ENCODE results near the gene PTPN18.

PTPN18 gene

DNA sequence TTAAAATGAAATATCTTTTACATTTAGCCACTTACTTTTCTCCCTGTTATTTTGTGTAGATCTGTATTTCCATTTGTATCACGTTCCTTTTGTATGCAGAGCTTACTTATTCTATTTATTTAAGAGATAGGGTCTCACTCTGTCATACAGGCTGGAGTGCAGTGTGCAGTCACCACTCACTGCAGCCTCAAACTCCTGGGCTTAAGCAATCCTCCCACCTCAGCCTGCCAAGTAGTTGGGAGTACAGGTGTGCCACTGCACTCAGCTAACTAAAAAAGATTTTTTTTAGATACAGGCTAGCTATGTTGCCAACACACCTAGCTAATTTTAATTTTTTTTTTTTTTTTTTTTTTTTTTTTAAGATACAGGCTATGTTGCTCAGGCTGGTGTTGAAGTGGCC is 10.9 kb downstream of the PTPN18 start:
- Histone ChIP-seq H3K27ac (ENCODE audit: low read depth, low read length) (no peak overlapping the region), H3K36me3 (ENCODE audit: control insufficient read depth, insufficient read depth, low read length) (no peaks in the 10 kb centered on the region)

DNA sequence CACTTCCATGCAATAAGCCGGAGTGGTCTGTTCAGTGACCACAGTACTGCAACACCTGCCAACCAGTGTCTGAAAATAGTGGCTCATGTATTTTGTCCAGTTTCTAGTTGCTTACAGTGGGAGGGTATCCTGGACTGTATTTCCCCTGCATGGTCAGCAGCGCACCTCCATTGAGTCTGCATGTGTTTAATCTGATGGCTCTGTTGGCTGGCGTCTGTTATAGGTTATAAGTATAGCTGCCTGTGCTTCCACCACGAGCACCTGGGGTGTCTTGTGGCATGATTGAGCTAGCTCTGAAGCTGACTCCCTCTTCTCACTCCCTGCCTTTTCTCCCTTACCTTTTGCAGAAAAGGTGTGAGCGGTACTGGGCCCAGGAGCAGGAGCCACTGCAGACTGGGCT is 12.9 kb downstream of the PTPN18 start:
- Histone ChIP-seq H3K9ac (ENCODE audit: low read depth, low read length) (no peak overlapping the region), H3K4me3 (ENCODE audit: low read depth, low read length) (no peak overlapping the region), H3K9me3 (ENCODE audit: control insufficient read depth, insufficient read depth, low read length) (no peaks in the 10 kb centered on the region), H3K36me3 (ENCODE audit: control insufficient read depth, insufficient read depth, low read length) (no peaks in the 10 kb centered on the region), H3K27ac (ENCODE audit: low read depth, low read length) (no peak overlapping the region), H3K4me1 (ENCODE audit: control insufficient read depth, insufficient read depth, low read length) (peaks cover 18% of the 10 kb centered on the region), H3K27me3 (ENCODE audit: control insufficient read depth, insufficient read depth, low read length) (0 out of 2 replicates have a peak, but pooled peaks cover 3% of the 10 kb centered on the region)

More for the DNA sequence above, 10.9 kb downstream of the PTPN18 start:
- H3K27me3 ChIP-seq (ENCODE audit: control insufficient read depth, insufficient read depth, low read length): 0 out of 2 replicates have a peak, but pooled peaks cover 3% of the 10 kb centered on the region
- no peaks in the 10 kb centered on the region for H3K9me3 ChIP-seq (ENCODE audit: control insufficient read depth, insufficient read depth, low read length)
- no peak overlapping the region for H3K4me3 ChIP-seq (ENCODE audit: low read depth, low read length)
- peaks cover 15% of the 10 kb centered on the region for H3K4me1 ChIP-seq (ENCODE audit: control insufficient read depth, insufficient read depth, low read length)
- H3K9ac ChIP-seq (ENCODE audit: low read depth, low read length): no peak overlapping the region

DNA sequence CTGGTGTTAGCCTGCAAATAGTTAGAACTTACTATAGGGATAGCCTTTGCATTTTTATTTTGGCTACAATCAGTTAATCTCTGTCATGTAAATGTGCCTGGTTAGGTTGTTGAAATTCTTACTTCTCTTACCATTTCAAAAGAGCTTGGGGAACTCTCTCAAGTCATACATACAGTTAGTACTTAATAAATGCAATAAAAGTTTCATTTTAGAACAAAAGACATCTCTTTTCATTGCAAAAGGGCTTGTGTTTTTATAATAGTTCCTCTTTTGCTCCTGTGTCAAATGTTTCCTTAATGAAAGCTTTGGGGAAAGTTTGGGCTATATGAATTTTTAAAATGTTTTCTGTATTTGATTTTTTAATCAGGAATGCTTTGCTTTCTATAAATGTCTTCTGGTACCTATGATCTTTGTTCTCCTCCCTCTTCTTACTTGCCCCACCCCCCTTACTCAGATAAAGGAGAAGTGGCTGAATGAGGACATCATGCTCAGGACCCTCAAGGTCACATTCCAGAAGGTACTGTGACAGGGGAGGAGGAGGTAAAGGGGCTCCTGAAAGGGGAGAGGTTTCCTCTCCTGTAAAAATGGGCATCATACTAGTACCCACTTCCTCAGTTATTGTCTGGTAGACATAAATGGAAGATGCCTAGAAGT is 13.6 kb downstream of the PTPN18 start:
- H3K9ac ChIP-seq (ENCODE audit: low read depth, low read length): no peak overlapping the region

DNA sequence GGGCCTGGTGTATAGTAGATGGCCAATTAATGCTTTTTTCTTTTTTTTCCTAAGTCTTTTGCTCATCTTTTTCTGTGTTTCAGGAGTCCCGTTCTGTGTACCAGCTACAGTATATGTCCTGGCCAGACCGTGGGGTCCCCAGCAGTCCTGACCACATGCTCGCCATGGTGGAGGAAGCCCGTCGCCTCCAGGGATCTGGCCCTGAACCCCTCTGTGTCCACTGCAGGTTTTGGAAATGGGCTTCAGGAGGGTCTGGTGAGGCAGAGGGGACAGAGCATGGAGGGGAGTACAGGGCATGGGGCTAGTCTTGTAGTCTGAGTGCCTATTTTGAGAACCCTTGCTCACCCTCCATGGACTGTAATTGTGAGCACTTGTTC is 14.1 kb downstream of the PTPN18 start:
- Histone ChIP-seq H3K36me3 (ENCODE audit: control insufficient read depth, insufficient read depth, low read length) (no peaks in the 10 kb centered on the region), H3K4me3 (ENCODE audit: low read depth, low read length) (no peak overlapping the region), H3K27me3 (ENCODE audit: control insufficient read depth, insufficient read depth, low read length) (0 out of 2 replicates have a peak, but pooled peaks cover 3% of the 10 kb centered on the region), H3K9ac (ENCODE audit: low read depth, low read length) (no peak overlapping the region), H3K27ac (ENCODE audit: low read depth, low read length) (no peak overlapping the region), H3K9me3 (ENCODE audit: control insufficient read depth, insufficient read depth, low read length) (no peaks in the 10 kb centered on the region), H3K4me1 (ENCODE audit: control insufficient read depth, insufficient read depth, low read length) (peaks cover 18% of the 10 kb centered on the region)

More for the DNA sequence above, 13.6 kb downstream of the PTPN18 start:
- Histone ChIP-seq H3K27ac (ENCODE audit: low read depth, low read length) (no peak overlapping the region), H3K9me3 (ENCODE audit: control insufficient read depth, insufficient read depth, low read length) (no peaks in the 10 kb centered on the region), H3K36me3 (ENCODE audit: control insufficient read depth, insufficient read depth, low read length) (no peaks in the 10 kb centered on the region), H3K27me3 (ENCODE audit: control insufficient read depth, insufficient read depth, low read length) (0 out of 2 replicates have a peak, but pooled peaks cover 3% of the 10 kb centered on the region), H3K4me3 (ENCODE audit: low read depth, low read length) (no peak overlapping the region), H3K4me1 (ENCODE audit: control insufficient read depth, insufficient read depth, low read length) (peaks cover 18% of the 10 kb centered on the region)

DNA sequence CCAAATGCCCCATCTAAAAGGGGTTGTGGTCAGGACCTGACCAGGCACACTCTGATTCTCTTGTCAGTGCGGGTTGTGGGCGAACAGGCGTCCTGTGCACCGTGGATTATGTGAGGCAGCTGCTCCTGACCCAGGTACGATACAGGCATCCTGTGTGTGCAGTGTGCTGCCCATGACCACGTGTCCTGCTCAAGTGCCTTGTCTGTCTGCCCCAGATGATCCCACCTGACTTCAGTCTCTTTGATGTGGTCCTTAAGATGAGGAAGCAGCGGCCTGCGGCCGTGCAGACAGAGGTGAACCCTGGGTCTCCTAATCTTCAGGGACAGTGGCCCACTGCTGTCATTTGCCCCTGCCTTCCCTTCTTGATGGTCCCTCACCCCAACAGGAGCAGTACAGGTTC is 14.6 kb downstream of the PTPN18 start:
- H3K4me1 ChIP-seq (ENCODE audit: control insufficient read depth, insufficient read depth, low read length): peaks cover 18% of the 10 kb centered on the region
- H3K9ac ChIP-seq (ENCODE audit: low read depth, low read length): no peak overlapping the region
- H3K9me3 ChIP-seq (ENCODE audit: control insufficient read depth, insufficient read depth, low read length): no peaks in the 10 kb centered on the region
- no peaks in the 10 kb centered on the region for H3K36me3 ChIP-seq (ENCODE audit: control insufficient read depth, insufficient read depth, low read length)
- H3K27ac ChIP-seq (ENCODE audit: low read depth, low read length): no peak overlapping the region
- no peak overlapping the region for H3K4me3 ChIP-seq (ENCODE audit: low read depth, low read length)
- 0 out of 2 replicates have a peak, but pooled peaks cover 3% of the 10 kb centered on the region for H3K27me3 ChIP-seq (ENCODE audit: control insufficient read depth, insufficient read depth, low read length)

DNA sequence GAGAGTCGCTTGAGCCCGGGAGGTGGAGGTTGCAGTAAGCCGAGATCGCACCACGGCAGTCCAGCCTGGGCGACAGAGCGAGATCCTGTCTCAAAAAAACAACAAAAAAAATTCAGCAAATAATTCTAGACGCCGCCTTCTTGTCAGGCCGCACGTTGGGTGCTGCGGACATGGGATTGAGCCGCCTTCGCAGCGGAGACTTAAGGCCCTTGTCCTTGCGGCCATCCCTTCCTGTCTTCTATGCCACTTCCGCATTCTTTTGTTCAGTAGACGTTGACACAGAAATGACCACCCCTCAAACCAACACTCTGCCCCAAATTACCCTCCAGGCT is 15.8 kb downstream of the PTPN18 start:
- H3K27ac ChIP-seq (ENCODE audit: low read depth, low read length): no peak overlapping the region
- peak overlapping the region; percentile 41; the same call in 1 of the 2 replicates for H3K9ac ChIP-seq (ENCODE audit: low read depth, low read length)
- H3K4me3 ChIP-seq (ENCODE audit: low read depth, low read length): peak overlapping the region; percentile 88
- H3K27me3 ChIP-seq (ENCODE audit: control insufficient read depth, insufficient read depth, low read length): 0 out of 2 replicates have a peak, but pooled peaks cover 3% of the 10 kb centered on the region
- H3K36me3 ChIP-seq (ENCODE audit: control insufficient read depth, insufficient read depth, low read length): no peaks in the 10 kb centered on the region
- no peaks in the 10 kb centered on the region for H3K9me3 ChIP-seq (ENCODE audit: control insufficient read depth, insufficient read depth, low read length)
- H3K4me1 ChIP-seq (ENCODE audit: control insufficient read depth, insufficient read depth, low read length): peaks cover 18% of the 10 kb centered on the region

DNA sequence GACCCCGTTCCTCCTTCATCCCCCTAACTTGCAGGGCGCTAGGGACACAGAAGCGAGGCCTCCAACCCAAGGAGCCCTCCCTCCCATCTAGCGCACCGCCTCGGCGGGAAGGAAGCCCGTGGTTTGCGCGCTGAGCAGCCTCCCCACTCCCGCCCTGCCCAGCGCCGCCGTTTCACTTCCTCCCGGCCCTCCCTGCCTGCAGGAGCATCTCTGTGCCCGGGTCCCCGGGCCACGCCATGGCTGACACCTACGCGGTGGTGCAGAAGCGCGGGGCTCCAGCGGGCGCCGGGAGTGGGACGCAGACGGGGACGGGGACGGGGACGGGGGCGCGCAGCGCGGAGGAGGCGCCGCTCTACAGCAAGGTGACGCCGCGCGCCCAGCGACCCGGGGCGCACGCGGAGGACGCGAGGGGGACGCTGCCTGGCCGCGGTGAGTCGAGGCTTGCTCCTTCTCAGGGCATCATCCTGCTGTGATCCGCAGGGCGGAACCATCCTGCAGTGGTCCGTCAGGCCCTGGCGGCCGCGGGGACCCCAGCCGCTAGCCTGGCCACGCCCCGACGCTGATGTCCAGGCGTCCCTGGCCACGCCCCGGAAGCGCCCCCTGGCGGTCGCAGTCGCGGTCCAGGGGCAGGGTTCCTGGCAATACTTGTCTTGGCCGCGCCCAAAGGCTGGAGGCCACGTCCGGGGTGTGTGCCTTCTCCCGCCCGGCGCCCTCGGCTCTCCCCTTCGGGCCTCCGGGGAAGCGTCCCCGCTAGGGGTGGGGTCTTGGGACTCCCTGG is 16.4 kb downstream of the PTPN18 start:
- peak overlapping the region; percentile 41 for H3K9ac ChIP-seq (ENCODE audit: low read depth, low read length)

DNA sequence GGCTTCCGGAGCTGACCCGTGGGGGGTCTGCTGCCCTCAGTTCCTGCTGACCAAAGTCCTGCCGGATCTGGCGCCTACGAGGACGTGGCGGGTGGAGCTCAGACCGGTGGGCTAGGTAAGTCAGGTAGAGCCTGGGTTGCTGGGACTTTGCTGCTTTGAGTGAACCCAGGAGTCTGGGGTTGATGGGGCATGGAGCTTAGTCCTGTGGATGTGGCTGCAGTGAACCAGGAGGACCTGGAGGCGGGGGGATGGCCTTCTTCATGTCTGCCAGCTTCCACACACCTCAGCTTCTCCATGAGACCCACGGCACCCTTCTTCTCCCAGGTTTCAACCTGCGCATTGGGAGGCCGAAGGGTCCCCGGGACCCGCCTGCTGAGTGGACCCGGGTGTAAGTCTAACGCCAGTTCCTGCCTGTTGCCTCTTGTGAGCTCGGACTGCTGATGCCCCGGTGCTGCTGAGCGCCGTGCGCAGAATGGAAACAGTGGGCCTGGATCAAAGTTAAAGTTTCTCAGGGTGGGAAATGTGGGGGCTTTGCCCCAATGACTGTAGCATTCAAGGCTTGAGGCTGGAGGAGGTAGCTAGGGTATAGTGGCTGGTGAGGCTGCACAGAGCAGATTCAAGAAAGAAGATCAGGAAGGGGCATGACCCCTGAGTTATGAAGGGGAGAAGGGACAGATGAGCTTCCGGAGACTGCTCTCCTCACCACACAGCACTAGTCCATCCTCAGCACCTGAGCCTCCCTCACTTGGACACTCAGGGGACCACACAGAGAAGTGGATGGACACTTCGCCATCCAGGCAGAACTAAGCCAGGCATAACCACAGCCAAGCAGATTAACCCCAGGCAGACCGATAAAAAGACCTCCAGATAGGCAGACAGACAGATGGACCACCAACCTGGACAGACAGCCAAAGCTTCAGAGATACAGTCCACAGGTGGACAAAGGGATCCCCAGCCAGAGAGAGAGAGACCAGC is 17.3 kb downstream of the PTPN18 start:
- Histone ChIP-seq H3K27ac (ENCODE audit: low read depth, low read length) (no peak overlapping the region), H3K4me1 (ENCODE audit: control insufficient read depth, insufficient read depth, low read length) (peaks cover 18% of the 10 kb centered on the region)

More for the DNA sequence above, 16.4 kb downstream of the PTPN18 start:
- Histone ChIP-seq H3K27me3 (ENCODE audit: control insufficient read depth, insufficient read depth, low read length) (0 out of 2 replicates have a peak, but pooled peaks cover 3% of the 10 kb centered on the region), H3K4me3 (ENCODE audit: low read depth, low read length) (peak overlapping the region; percentile 88), H3K27ac (ENCODE audit: low read depth, low read length) (no peak overlapping the region), H3K9me3 (ENCODE audit: control insufficient read depth, insufficient read depth, low read length) (no peaks in the 10 kb centered on the region), H3K36me3 (ENCODE audit: control insufficient read depth, insufficient read depth, low read length) (no peaks in the 10 kb centered on the region), H3K4me1 (ENCODE audit: control insufficient read depth, insufficient read depth, low read length) (peaks cover 18% of the 10 kb centered on the region)

DNA sequence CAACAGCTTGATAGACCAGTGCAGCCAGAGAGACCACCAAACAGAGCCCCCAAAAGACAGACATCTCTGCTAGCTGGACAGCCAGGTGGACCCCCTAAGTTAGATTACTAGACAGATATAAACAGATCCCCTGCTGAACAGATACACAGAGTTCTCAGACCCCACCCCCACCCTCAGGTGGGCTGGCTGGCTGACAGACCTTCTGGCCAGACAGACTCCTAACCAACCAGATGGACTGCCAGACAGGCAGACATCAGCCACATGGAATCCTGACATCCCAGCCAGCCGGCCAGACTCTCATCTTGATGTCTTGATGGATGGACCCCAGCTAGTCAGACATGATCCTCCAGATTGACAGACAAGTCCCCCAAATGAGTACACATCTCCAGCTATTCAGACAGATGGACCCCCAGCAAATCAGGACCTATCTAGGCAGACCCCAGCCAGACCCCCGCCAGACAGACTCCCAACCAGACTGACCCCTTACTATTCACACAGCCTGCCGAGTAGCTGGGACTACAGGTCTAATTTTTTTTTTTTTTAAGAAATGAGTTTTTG is 18.0 kb downstream of the PTPN18 start:
- Histone ChIP-seq H3K4me1 (ENCODE audit: control insufficient read depth, insufficient read depth, low read length) (peaks cover 14% of the 10 kb centered on the region), H3K4me3 (ENCODE audit: low read depth, low read length) (no peak overlapping the region), H3K9ac (ENCODE audit: low read depth, low read length) (no peak overlapping the region), H3K9me3 (ENCODE audit: control insufficient read depth, insufficient read depth, low read length) (no peaks in the 10 kb centered on the region), H3K36me3 (ENCODE audit: control insufficient read depth, insufficient read depth, low read length) (no peaks in the 10 kb centered on the region), H3K27me3 (ENCODE audit: control insufficient read depth, insufficient read depth, low read length) (0 out of 2 replicates have a peak, but pooled peaks cover 3% of the 10 kb centered on the region), H3K27ac (ENCODE audit: low read depth, low read length) (no peak overlapping the region)

More for the DNA sequence above, 17.3 kb downstream of the PTPN18 start:
- Histone ChIP-seq H3K36me3 (ENCODE audit: control insufficient read depth, insufficient read depth, low read length) (no peaks in the 10 kb centered on the region), H3K9me3 (ENCODE audit: control insufficient read depth, insufficient read depth, low read length) (no peaks in the 10 kb centered on the region), H3K9ac (ENCODE audit: low read depth, low read length) (peak overlapping the region; percentile 41; the same call in 1 of the 2 replicates), H3K27me3 (ENCODE audit: control insufficient read depth, insufficient read depth, low read length) (0 out of 2 replicates have a peak, but pooled peaks cover 3% of the 10 kb centered on the region), H3K4me3 (ENCODE audit: low read depth, low read length) (peak overlapping the region; percentile 88)

DNA sequence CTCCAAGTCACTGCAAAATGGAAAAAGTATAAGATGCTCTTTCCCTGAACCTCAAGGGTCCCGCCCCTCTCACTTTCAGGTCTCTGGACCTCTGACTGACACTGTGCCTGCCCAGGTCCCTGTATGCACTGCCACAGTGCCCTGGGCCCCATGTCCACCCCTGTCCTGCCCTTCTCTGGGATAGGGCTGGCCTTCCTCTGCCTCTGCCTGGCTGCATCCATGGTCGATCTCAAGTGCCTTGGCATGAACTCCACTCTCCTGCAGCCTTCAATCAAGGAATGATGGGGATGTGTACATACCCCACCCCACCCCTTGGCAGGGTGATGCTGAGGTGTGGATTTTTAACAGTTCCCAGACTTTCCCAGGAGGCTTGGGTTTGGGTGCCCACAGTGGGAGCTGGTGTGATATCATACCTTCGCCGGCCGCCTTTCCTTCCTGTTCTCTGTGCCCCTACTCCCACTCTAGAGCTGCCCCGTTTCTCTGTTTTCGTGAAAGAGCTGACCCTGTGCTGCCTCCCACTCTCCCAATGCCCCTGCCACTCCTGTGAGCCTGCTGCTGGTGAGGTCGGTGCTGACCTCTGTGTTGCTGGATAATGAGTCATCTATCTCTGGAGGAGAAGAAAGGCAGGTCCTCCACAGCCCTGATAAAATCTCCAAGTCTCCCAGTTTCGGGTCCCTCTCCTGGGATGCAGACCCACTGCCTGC is 18.9 kb downstream of the PTPN18 start:
- no peak overlapping the region for H3K4me3 ChIP-seq (ENCODE audit: low read depth, low read length)
- H3K4me1 ChIP-seq (ENCODE audit: control insufficient read depth, insufficient read depth, low read length): peaks cover 6% of the 10 kb centered on the region; the same call in 1 of the 2 replicates
- H3K36me3 ChIP-seq (ENCODE audit: control insufficient read depth, insufficient read depth, low read length): no peaks in the 10 kb centered on the region
- no peak overlapping the region for H3K9ac ChIP-seq (ENCODE audit: low read depth, low read length)
- H3K27me3 ChIP-seq (ENCODE audit: control insufficient read depth, insufficient read depth, low read length): 0 out of 2 replicates have a peak, but pooled peaks cover 3% of the 10 kb centered on the region
- no peak overlapping the region for H3K27ac ChIP-seq (ENCODE audit: low read depth, low read length)
- H3K9me3 ChIP-seq (ENCODE audit: control insufficient read depth, insufficient read depth, low read length): no peaks in the 10 kb centered on the region

Measured in HUES48 (cell line).